ENCODE data around the gene NFE2L1.
"Not testable (repeated sequence)": the region's sequence is repeated elsewhere in the genome, so short reads cannot be mapped to it uniquely, and the experiment has no call there.

NFE2L1 gene

DNA sequence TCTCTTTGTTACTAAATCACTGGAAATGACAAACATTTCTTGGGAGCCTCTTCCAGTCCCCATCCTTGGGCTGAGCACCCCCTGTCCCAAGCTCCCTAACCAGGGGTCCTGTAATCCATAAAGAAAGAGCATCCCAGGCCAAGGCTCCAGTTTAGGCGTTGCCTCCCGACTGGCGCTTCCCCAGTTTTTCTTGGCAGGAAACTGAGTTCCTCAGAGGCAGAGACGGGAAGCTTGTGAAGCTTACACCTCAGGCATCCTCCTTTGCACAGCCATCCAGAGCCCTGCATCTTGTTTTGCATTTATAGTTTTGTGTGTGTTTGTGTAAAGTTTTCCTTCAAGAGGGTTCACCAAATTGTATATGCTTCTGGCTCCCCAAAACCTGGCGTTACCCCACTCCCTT, 17.6 kb upstream of the NFE2L1 start:
- H3K27ac ChIP-seq (ENCODE audit: low read length): no peak overlapping the region
- H2AFZ ChIP-seq (ENCODE audit: low read depth, low read length): no peak overlapping the region
- no peaks in the 10 kb centered on the region for H3K27me3 ChIP-seq (ENCODE audit: low read depth, low read length)
- no peaks in the 10 kb centered on the region for H4K20me1 ChIP-seq (ENCODE audit: insufficient read depth, low read length)
- H3K4me1 ChIP-seq (ENCODE audit: low read length): peaks cover 14% of the 10 kb centered on the region
- no peaks in the 10 kb centered on the region for H3K36me3 ChIP-seq (replicated peaks; ENCODE audit: low read depth, low read length)
- no peak overlapping the region for H3K9ac ChIP-seq (ENCODE audit: low read length)
- no peaks in the 10 kb centered on the region for H3K79me2 ChIP-seq (ENCODE audit: low read length)
- TF ChIP-seq EZH2phosphoT487 (IDR thresholded peaks at IDR 0.05; ENCODE audit: low read depth): no peak
- TF ChIP-seq, protein P1, sequence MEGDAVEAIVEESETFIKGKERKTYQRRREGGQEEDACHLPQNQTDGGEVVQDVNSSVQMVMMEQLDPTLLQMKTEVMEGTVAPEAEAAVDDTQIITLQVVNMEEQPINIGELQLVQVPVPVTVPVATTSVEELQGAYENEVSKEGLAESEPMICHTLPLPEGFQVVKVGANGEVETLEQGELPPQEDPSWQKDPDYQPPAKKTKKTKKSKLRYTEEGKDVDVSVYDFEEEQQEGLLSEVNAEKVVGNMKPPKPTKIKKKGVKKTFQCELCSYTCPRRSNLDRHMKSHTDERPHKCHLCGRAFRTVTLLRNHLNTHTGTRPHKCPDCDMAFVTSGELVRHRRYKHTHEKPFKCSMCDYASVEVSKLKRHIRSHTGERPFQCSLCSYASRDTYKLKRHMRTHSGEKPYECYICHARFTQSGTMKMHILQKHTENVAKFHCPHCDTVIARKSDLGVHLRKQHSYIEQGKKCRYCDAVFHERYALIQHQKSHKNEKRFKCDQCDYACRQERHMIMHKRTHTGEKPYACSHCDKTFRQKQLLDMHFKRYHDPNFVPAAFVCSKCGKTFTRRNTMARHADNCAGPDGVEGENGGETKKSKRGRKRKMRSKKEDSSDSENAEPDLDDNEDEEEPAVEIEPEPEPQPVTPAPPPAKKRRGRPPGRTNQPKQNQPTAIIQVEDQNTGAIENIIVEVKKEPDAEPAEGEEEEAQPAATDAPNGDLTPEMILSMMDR (IDR thresholded peaks at IDR 0.05; ENCODE audit: low read depth, low read length): no peak
- no peak overlapping the region for H3K4me2 ChIP-seq (ENCODE audit: low read length)
- H3K9me3 ChIP-seq (ENCODE audit: insufficient read depth, low read length): no peaks in the 10 kb centered on the region
- no peak overlapping the region for H3K4me3 ChIP-seq (ENCODE audit: low read length)

DNA sequence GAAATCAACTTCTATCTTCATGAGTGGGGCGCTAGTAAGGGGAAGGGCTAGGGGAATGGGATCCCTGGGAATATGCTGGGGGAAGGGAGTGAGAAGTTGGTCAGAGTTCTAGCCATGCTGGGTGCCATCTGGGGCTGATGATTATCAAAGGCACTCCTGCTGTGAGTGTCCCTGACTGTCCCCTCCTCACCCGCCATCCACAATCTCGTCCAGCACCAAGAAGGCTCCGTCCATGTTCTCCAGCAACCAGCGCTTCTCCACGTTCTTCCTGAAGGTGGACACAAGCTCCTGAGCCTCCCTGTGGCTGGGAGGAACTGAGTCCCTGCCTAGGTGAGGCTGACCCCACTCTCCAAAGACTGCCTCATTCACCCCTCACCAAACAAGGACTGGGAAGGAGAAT, 16.2 kb upstream of the NFE2L1 start:
- Histone ChIP-seq H3K27ac (ENCODE audit: low read length) (no peak overlapping the region), H3K79me2 (ENCODE audit: low read length) (no peaks in the 10 kb centered on the region), H3K4me1 (ENCODE audit: low read length) (peaks cover 7% of the 10 kb centered on the region), H3K4me2 (ENCODE audit: low read length) (no peak overlapping the region), H3K9ac (ENCODE audit: low read length) (no peak overlapping the region), H4K20me1 (ENCODE audit: insufficient read depth, low read length) (no peaks in the 10 kb centered on the region), H3K4me3 (ENCODE audit: low read length) (no peak overlapping the region), H3K36me3 (replicated peaks; ENCODE audit: low read depth, low read length) (no peaks in the 10 kb centered on the region), H2AFZ (ENCODE audit: low read depth, low read length) (no peak overlapping the region), H3K9me3 (ENCODE audit: insufficient read depth, low read length) (no peaks in the 10 kb centered on the region), H3K27me3 (ENCODE audit: low read depth, low read length) (no peaks in the 10 kb centered on the region)
- TF ChIP-seq, protein P1 (IDR thresholded peaks at IDR 0.05; ENCODE audit: low read depth, low read length): no peak
- no peak for TF ChIP-seq EZH2phosphoT487 (IDR thresholded peaks at IDR 0.05; ENCODE audit: low read depth)

DNA sequence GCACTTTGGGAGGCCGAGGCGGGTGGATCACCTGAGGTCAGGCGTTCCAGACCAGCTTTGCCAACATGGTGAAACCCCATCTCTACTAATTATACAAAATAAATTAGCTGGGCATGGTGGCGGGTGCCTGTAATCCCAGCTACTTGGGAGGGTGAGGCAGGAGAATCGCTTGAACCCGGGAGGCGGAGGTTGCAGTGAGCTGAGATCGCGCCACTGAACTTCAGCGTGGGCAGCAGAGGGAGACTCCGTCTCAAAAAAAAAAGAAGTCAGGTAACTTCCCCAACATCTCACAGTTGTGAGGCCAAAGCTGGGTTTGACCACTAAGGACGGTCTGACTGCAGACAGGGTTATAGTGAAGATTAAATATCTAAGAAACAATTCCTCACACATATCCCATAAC, 13.4 kb upstream of the NFE2L1 start:
- H3K4me3 ChIP-seq (ENCODE audit: low read length); H3K9me3 ChIP-seq (ENCODE audit: insufficient read depth, low read length); H3K4me2 ChIP-seq (ENCODE audit: low read length); H4K20me1 ChIP-seq (ENCODE audit: insufficient read depth, low read length); H3K27me3 ChIP-seq (ENCODE audit: low read depth, low read length); H3K36me3 ChIP-seq (replicated peaks; ENCODE audit: low read depth, low read length); H3K79me2 ChIP-seq (ENCODE audit: low read length); H3K9ac ChIP-seq (ENCODE audit: low read length); H3K27ac ChIP-seq (ENCODE audit: low read length); H2AFZ ChIP-seq (ENCODE audit: low read depth, low read length): not testable (repeated sequence)
- H3K4me1 ChIP-seq (ENCODE audit: low read length): peaks cover 22% of the 10 kb centered on the region

GRCh38 chr17:48036693-48037035, 11.5 kb upstream of the NFE2L1 start:
- Histone ChIP-seq H3K4me1 (ENCODE audit: low read length) (peaks cover 22% of the 10 kb centered on the region), H3K27ac (ENCODE audit: low read length) (no peak overlapping the region), H3K9me3 (ENCODE audit: insufficient read depth, low read length) (no peaks in the 10 kb centered on the region), H3K79me2 (ENCODE audit: low read length) (no peaks in the 10 kb centered on the region), H3K4me2 (ENCODE audit: low read length) (peak overlapping the region; percentile 98), H4K20me1 (ENCODE audit: insufficient read depth, low read length) (no peaks in the 10 kb centered on the region), H3K27me3 (ENCODE audit: low read depth, low read length) (no peaks in the 10 kb centered on the region), H3K4me3 (ENCODE audit: low read length) (peak overlapping the region; percentile 86), H3K36me3 (replicated peaks; ENCODE audit: low read depth, low read length) (no peaks in the 10 kb centered on the region), H2AFZ (ENCODE audit: low read depth, low read length) (peak overlapping the region; percentile 92; the same call in 1 of the 2 replicates), H3K9ac (ENCODE audit: low read length) (peak overlapping the region; percentile 84; the same call in 1 of the 2 replicates)
- no peak for TF ChIP-seq EZH2phosphoT487 (IDR thresholded peaks at IDR 0.05; ENCODE audit: low read depth)
- TF ChIP-seq, protein P1 (IDR thresholded peaks at IDR 0.05; ENCODE audit: low read depth, low read length): no peak

Data from OCI-LY3 (cell line).